Endodermal cell (in vitro differentiated cells): ENCODE results near the gene ZDHHC11. TPM values are rescaled to one million over a fixed set of nuclear protein-coding genes. Genes with fewer than 3 reads are reported as not detected.
"Not testable (repeated sequence)": the region's sequence is repeated elsewhere in the genome, so short reads cannot be mapped to it uniquely, and the experiment has no call there.

ENCODE experiments used
- DNase-seq: peaks from one replicate; pipeline ENCODE4 v3.0.0-alpha.2; 2017
- H3K27ac ChIP-seq: 2 replicates; pipeline ENCODE4 v1.5.1; 2013; ENCODE audit warnings: mild to moderate bottlenecking, low read depth, low read length, moderate library complexity
- H3K27me3 ChIP-seq: 2 replicates; pipeline ENCODE4 v1.6.1; 2013; ENCODE audit warnings: mild to moderate bottlenecking, low read length, moderate library complexity; ENCODE audit not compliant: insufficient read depth, control insufficient read depth, poor library complexity, severe bottlenecking
- H3K36me3 ChIP-seq: 2 replicates; pipeline ENCODE4 v1.7.0; 2013; ENCODE audit warnings: mild to moderate bottlenecking, low read length, moderate library complexity; ENCODE audit not compliant: control insufficient read depth, insufficient read depth
- H3K4me1 ChIP-seq: one replicate; pipeline ENCODE4 v1.7.0; 2013; ENCODE audit warnings: low read length; ENCODE audit not compliant: control insufficient read depth, insufficient read depth
- H3K4me3 ChIP-seq: 2 replicates; pipeline ENCODE4 v1.5.1; 2013; ENCODE audit warnings: mild to moderate bottlenecking, low read length, moderate library complexity
- H3K9ac ChIP-seq: 2 replicates; pipeline ENCODE4 v1.6.1; 2013; ENCODE audit warnings: mild to moderate bottlenecking, low read length, moderate library complexity; ENCODE audit not compliant: poor library complexity, severe bottlenecking; ENCODE audit errors: extremely low read depth
- H3K9me3 ChIP-seq: 2 replicates; pipeline ENCODE4 v1.6.1; 2013; ENCODE audit warnings: mild to moderate bottlenecking, low read length, moderate library complexity; ENCODE audit not compliant: control insufficient read depth
- H3K27ac Mint-ChIP-seq: 2 replicates; pipeline ENCODE4 v1.8.0; 2020; ENCODE audit warnings: mixed read lengths
- H3K27me3 Mint-ChIP-seq: 2 replicates; pipeline ENCODE4 v1.8.0; 2021; ENCODE audit warnings: mild to moderate bottlenecking, mixed read lengths; ENCODE audit not compliant: insufficient read depth
- H3K36me3 Mint-ChIP-seq: 2 replicates; pipeline ENCODE4 v1.8.0; 2020; ENCODE audit warnings: low read depth, mixed read lengths
- H3K4me1 Mint-ChIP-seq: 2 replicates; pipeline ENCODE4 v1.8.0; 2020; ENCODE audit warnings: mixed read lengths
- H3K4me3 Mint-ChIP-seq: 2 replicates; pipeline ENCODE4 v1.8.0; 2020; ENCODE audit warnings: mild to moderate bottlenecking, moderate library complexity, mixed read lengths
- H3K9me3 Mint-ChIP-seq: 2 replicates; pipeline ENCODE4 v1.8.0; 2020; ENCODE audit warnings: mild to moderate bottlenecking, mixed read lengths
- WGBS, 2 experiments: methylation state at CpG; one replicate each; pipeline versions ENCODE4 v1.1.5 to v1.1.7; 2013; ENCODE audit warnings: missing lambda C conversion rate in 2 of 2, mixed read lengths in 1 of 2; ENCODE audit not compliant: insufficient coverage in 1 of 2, insufficient read length in 1 of 2; 5-methylcytosine and 5-hydroxymethylcytosine counted together
- total RNA-seq, 2 donors: library from RNA; stranded (reverse); fragmentation: NEBNext Ultra II Directional in 1 of 2; extraction: Animal tissue kit (Norgen Biotek cat#: 25700) in 1 of 2; gene quantifications; 2 replicates in 1 of 2; 3 replicates in 1 of 2; pipeline ENCODE4 v1.2.1, GENCODE V29; 2021
- TF ChIP-seq, protein P1 (sequence below): fragments of 200-600 bp; sonication (generic); conservative IDR thresholded peaks from 2 replicates; pipeline ENCODE4 v1.5.0; 2021; ENCODE audit warnings: antibody characterized with exemption, mild to moderate bottlenecking

ZDHHC11 gene
- total RNA-seq, 2 donors from 2014 or later, result 10.6 to 28.9 TPM

DNA sequence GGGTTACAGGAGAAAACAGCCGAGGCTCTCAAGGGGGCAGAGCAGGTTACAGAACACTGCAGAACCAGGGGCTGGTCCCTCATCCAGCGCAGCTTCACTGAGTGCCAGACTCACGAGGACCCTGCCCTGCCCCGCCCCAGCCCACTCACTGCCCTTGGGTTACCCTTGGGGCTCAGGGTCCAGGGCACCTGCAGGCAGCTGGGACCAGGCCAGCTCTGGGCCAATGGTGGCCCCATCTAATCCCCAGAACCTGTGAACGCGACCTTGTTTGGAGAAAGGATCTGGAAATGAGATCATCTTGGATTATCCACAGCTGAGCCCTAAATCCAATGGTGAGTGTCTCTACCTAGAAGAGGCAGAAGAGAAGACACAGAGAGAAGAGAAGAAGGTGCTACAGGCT, 72.4 kb downstream of the ZDHHC11 start:
- no CpG with 5 or more reads among the region's 6 CpGs for WGBS, 2 experiments
- H3K9me3 Mint-ChIP-seq, result not testable (repeated sequence)

DNA sequence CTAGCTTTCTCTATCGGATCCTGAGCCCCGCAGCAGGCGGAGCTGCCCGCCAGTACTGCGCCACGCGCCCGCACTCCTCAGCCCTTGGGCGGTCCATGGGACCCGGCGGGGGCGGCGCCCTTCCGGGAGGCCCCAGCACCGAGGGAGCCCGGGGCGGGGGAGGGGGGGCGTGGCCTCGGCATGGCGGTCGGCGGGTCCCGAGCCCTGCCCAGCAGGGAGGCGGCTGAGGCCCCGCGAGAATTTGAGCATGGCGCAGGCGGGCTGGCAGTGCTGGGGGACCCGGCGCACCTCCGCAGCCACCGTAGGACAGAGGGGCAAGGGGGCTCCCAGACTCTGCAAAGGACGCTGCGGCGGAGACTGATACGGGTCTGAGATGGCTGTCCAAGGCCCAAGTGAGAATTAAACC, 73.0 kb downstream of the ZDHHC11 start:
- Histone ChIP-seq H3K9ac (no peak overlapping the region), H3K9me3 (no peaks in the 10 kb centered on the region), H3K27ac (no peak overlapping the region), H3K27me3 (peaks cover 27% of the 10 kb centered on the region), H3K4me3 (no peak overlapping the region), H3K36me3 (no peaks in the 10 kb centered on the region), H3K4me1 (no peaks in the 10 kb centered on the region)
- H3K27me3 Mint-ChIP-seq, result peaks cover 46% of the 10 kb centered on the region
- no peak for DNase-seq
- H3K4me3 Mint-ChIP-seq, result no peak overlapping the region
- WGBS, 2 experiments, result 90 to 93% methylated on average over 16 to 36 of the region's 36 CpGs
- no peaks in the 10 kb centered on the region for H3K9me3 Mint-ChIP-seq
- TF ChIP-seq, protein P1, sequence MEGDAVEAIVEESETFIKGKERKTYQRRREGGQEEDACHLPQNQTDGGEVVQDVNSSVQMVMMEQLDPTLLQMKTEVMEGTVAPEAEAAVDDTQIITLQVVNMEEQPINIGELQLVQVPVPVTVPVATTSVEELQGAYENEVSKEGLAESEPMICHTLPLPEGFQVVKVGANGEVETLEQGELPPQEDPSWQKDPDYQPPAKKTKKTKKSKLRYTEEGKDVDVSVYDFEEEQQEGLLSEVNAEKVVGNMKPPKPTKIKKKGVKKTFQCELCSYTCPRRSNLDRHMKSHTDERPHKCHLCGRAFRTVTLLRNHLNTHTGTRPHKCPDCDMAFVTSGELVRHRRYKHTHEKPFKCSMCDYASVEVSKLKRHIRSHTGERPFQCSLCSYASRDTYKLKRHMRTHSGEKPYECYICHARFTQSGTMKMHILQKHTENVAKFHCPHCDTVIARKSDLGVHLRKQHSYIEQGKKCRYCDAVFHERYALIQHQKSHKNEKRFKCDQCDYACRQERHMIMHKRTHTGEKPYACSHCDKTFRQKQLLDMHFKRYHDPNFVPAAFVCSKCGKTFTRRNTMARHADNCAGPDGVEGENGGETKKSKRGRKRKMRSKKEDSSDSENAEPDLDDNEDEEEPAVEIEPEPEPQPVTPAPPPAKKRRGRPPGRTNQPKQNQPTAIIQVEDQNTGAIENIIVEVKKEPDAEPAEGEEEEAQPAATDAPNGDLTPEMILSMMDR, result no peak
- H3K4me1 Mint-ChIP-seq, result no peaks in the 10 kb centered on the region
- H3K27ac Mint-ChIP-seq, result no peak overlapping the region
- H3K36me3 Mint-ChIP-seq, result no peaks in the 10 kb centered on the region

More for the DNA sequence above, 72.4 kb downstream of the ZDHHC11 start:
- H3K27me3 ChIP-seq, result peaks cover 32% of the 10 kb centered on the region
- not testable (repeated sequence) for DNase-seq, H3K9me3 ChIP-seq, H3K9ac ChIP-seq, H3K4me3 ChIP-seq, H3K4me1 ChIP-seq, H3K4me1 Mint-ChIP-seq, H3K4me3 Mint-ChIP-seq, H3K27ac ChIP-seq, H3K36me3 Mint-ChIP-seq, H3K36me3 ChIP-seq, H3K27ac Mint-ChIP-seq
- H3K27me3 Mint-ChIP-seq, result peaks cover 41% of the 10 kb centered on the region

DNA sequence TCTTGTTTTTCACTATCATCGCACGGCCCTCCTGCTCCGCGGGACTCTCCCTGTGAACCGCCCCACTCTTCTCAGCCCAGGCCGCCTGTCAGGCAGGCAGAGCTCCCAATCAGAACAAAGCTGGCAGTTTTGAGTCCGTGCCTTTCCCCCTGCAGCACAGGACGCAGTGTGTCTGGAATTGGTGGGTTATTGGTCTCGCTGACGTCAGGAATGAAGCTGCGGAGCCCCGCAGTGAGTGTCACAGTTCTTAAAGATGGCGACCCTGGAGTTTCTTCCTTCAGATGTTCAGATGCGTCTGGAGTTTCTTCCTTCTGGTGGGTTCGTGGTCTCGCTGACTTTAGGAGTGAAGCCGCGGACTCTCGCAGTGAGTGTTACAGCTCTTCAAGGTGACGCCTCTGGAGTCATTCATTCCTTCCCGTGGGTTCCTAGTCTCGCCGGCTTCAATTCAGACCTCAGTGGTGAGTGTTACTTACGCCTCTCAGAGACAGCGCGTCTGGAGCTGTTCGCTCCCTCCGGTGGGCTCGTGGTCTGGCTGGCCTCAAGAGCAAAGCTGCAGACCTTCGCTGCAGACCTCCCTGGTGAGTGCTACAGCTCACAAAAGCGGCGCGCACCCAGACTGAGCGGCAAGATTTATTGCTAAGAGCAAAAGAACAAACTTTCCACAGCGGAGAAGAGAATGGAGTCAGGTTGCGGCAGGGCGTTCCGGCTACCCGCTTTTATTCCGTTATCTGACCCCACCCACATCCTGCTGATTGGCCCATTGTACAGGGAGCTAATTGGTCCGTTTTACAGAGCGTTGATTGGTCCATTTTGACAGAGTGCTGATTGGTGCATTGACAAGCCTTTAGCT, 73.7 kb downstream of the ZDHHC11 start:
- H3K36me3 Mint-ChIP-seq, result no peaks in the 10 kb centered on the region
- Histone ChIP-seq H3K4me3 (no peak overlapping the region), H3K27ac (no peak overlapping the region), H3K9me3 (no peaks in the 10 kb centered on the region), H3K27me3 (peaks cover 26% of the 10 kb centered on the region), H3K4me1 (no peaks in the 10 kb centered on the region), H3K36me3 (no peaks in the 10 kb centered on the region), H3K9ac (no peak overlapping the region)
- peaks cover 46% of the 10 kb centered on the region for H3K27me3 Mint-ChIP-seq
- H3K4me1 Mint-ChIP-seq, result no peaks in the 10 kb centered on the region
- peak; percentile 47 for DNase-seq
- no peak overlapping the region for H3K27ac Mint-ChIP-seq
- H3K9me3 Mint-ChIP-seq, result no peaks in the 10 kb centered on the region
- TF ChIP-seq, protein P1, result no peak
- H3K4me3 Mint-ChIP-seq, result no peak overlapping the region
- WGBS, 2 experiments, result 93 to 94% methylated on average over 42 of the region's 42 CpGs
